ENCODE data around the gene SLC25A3.

GRCh38 chr12:98578821-98579220 is 14.7 kb upstream of the SLC25A3 start:
- TF ChIP-seq CTCF (IDR thresholded peaks at IDR 0.05) (no peak), POLR2A (IDR thresholded peaks at IDR 0.05) (no peak), POLR2AphosphoS5 (IDR thresholded peaks at IDR 0.05; ENCODE audit: insufficient read depth in 1 of 2, low read depth in 1 of 2) (peak in 1 of 2 donors; percentile 25)
